Breast epithelium (tissue), 4 donors: ENCODE results near the gene HIVEP3. TPM values are rescaled to one million over a fixed set of nuclear protein-coding genes. Genes with fewer than 3 reads are reported as not detected.

ENCODE experiments used
- DNase-seq, 2 donors: peaks; one replicate each; pipeline ENCODE4 v3.0.0-alpha.2; 2019; ENCODE audit warnings: low spot score in 2 of 2
- H3K27ac ChIP-seq, 2 donors: fragments of 200-600 bp; sonication (generic) in 1 of 2; one replicate each; pipeline ENCODE4 v1.5.1; 2016 to 2019; ENCODE audit warnings: mild to moderate bottlenecking in 1 of 2
- H3K27me3 ChIP-seq, 2 donors: fragments of 200-600 bp; sonication (generic) in 1 of 2; one replicate each; pipeline versions ENCODE4 v1.5.1 to v1.6.0; 2017 to 2019; ENCODE audit warnings: control low read depth in 1 of 2, mild to moderate bottlenecking in 1 of 2
- H3K36me3 ChIP-seq: fragments of 200-600 bp; one replicate; pipeline ENCODE4 v1.5.1; 2019
- H3K4me1 ChIP-seq, 2 donors: fragments of 200-600 bp; sonication (generic); one replicate each; pipeline ENCODE4 v1.5.1; 2016 to 2019; ENCODE audit warnings: control low read depth in 1 of 2
- H3K4me3 ChIP-seq, 3 donors: fragments of 200-600 bp; sonication (generic); 1 replicate in 2 of 3; 2 replicates in 1 of 3; pipeline ENCODE4 v1.5.1; 2016 to 2019; ENCODE audit warnings: mild to moderate bottlenecking in 3 of 3, moderate library complexity in 2 of 3
- H3K9me3 ChIP-seq, 2 donors: fragments of 200-600 bp; sonication (generic) in 1 of 2; one replicate each; pipeline ENCODE4 v1.5.1; 2016 to 2019; ENCODE audit warnings: control low read depth in 1 of 2
- POLR2A ChIP-seq: fragments of 450-650 bp; IDR thresholded peaks from one replicate; pipeline ENCODE4 v1.6.1; 2016; ENCODE audit warnings: antibody characterized with exemption, mild to moderate bottlenecking, moderate library complexity
- POLR2AphosphoS5 ChIP-seq, 3 donors: sonication (generic); formaldehyde crosslinking; IDR thresholded peaks; one replicate each; pipeline ENCODE4 v1.6.1; 2017; ENCODE audit warnings: antibody characterized with exemption in 3 of 3
- intact Hi-C: fragments of 100-400 bp; cut with DNase I; formaldehyde crosslinking; loops from one replicate; pipeline ENCODE4 v1.15.1; 2023; ENCODE audit warnings: low total_unique reads
- total RNA-seq, 3 donors: library from RNA; depleted of rRNA; stranded (reverse); fragments of >200 nt; gene quantifications; one replicate each; pipeline ENCODE4 v1.1.0, GENCODE V29; 2016
- TF ChIP-seq, protein P1 (sequence below), 3 donors: fragments of 450-650 bp; IDR thresholded peaks; one replicate each; pipeline ENCODE4 v1.5.1; 2016 to 2017; ENCODE audit warnings: antibody characterized with exemption in 3 of 3, mild to moderate bottlenecking in 3 of 3, moderate library complexity in 3 of 3

Gene HIVEP3
- total RNA-seq, 3 donors from 2014 or later = 3.5 to 13.5 (median 9.2) TPM

DNA sequence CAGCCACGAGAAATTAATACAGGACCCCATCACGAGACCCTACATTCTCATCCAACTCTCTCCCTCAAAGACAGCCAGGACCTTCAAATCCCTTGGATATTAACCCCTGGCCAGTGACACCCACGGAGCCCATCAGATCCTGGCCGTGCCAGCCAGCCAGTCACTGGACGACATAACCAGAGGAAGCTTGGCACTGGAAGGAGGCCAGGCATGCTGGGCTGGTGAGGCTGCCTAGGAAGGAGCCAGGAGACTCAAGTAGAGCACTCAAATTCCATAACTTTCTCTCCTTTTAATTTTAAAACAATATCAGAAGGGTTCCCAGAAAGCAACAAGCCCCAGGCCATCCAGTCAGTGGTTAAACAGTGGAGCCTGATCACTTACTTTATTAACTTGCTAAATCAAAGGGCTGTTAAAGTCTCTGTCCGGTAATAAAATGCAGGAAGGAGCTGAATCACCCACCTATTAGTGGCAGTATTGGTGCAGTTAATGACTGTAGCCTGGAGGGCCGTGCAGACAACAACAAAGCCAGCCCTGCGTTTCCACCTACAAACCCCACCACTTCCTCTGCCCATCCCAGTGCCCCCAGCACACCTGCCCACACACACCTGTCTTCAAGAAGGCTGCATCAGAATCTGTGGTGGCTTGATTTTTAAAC, 78.0 kb downstream of the HIVEP3 start:
- H3K27ac ChIP-seq = peak overlapping the region; percentile 33 to 49
- no peak overlapping the region for H3K4me3 ChIP-seq
- no peaks in the 10 kb centered on the region for H3K36me3 ChIP-seq
- no peak for TF ChIP-seq POLR2A
- TF ChIP-seq, protein P1, sequence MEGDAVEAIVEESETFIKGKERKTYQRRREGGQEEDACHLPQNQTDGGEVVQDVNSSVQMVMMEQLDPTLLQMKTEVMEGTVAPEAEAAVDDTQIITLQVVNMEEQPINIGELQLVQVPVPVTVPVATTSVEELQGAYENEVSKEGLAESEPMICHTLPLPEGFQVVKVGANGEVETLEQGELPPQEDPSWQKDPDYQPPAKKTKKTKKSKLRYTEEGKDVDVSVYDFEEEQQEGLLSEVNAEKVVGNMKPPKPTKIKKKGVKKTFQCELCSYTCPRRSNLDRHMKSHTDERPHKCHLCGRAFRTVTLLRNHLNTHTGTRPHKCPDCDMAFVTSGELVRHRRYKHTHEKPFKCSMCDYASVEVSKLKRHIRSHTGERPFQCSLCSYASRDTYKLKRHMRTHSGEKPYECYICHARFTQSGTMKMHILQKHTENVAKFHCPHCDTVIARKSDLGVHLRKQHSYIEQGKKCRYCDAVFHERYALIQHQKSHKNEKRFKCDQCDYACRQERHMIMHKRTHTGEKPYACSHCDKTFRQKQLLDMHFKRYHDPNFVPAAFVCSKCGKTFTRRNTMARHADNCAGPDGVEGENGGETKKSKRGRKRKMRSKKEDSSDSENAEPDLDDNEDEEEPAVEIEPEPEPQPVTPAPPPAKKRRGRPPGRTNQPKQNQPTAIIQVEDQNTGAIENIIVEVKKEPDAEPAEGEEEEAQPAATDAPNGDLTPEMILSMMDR (IDR thresholded peaks at IDR 0.05) = no peak
- H3K27me3 ChIP-seq = no peaks in the 10 kb centered on the region
- DNase-seq = peak in 1 of 2 donors; percentile 46
- H3K4me1 ChIP-seq = no peaks in the 10 kb centered on the region
- H3K9me3 ChIP-seq = no peaks in the 10 kb centered on the region
- intact Hi-C loops = no loop called here

- Histone ChIP-seq H3K27me3 (no peaks in the 10 kb centered on the region), H3K9me3 (no peaks in the 10 kb centered on the region), H3K36me3 (no peaks in the 10 kb centered on the region), H3K27ac (no peak overlapping the region), H3K4me1 (no peaks in the 10 kb centered on the region), H3K4me3 (no peak overlapping the region)
- no peak for DNase-seq
- intact Hi-C loops = no loop called here
- TF ChIP-seq, protein P1 (IDR thresholded peaks at IDR 0.05) = no peak
- TF ChIP-seq POLR2A (no peak), POLR2AphosphoS5 (IDR thresholded peaks at IDR 0.05) (no peak)
Observed at GRCh38 chr1:41838266-41838665, 80.5 kb downstream of the HIVEP3 start.

DNA sequence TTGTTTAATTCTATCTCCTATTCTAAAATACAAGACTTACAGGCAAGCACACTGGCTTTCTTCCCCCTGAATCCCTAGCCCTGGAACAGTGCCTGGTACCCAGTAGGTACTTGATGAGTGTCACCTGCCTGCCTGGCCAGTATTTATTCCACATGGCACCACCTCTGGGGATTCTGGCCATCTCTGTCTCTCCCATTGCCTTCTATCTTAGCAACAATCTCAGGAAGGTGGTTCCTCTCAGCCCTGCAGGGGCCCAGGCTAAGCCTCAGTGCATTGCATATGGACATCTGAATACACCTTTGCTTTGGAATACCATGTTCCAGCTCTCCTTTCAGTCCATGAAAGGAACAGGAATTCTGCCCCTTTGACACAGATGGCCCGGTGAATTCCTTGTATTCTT, 81.0 kb downstream of the HIVEP3 start:
- intact Hi-C loops = no loop called here
- no peaks in the 10 kb centered on the region for H3K9me3 ChIP-seq
- DNase-seq = no peak
- no peaks in the 10 kb centered on the region for H3K4me1 ChIP-seq
- TF ChIP-seq POLR2A = no peak
- no peak for TF ChIP-seq POLR2AphosphoS5 (IDR thresholded peaks at IDR 0.05)
- TF ChIP-seq, protein P1 (IDR thresholded peaks at IDR 0.05) = no peak
- no peak overlapping the region for H3K4me3 ChIP-seq
- H3K27me3 ChIP-seq = no peaks in the 10 kb centered on the region
- no peaks in the 10 kb centered on the region for H3K36me3 ChIP-seq
- H3K27ac ChIP-seq = no peak overlapping the region

GRCh38 chr1:41835485-41835884, 83.2 kb downstream of the HIVEP3 start:
- no peaks in the 10 kb centered on the region for H3K9me3 ChIP-seq
- no peaks in the 10 kb centered on the region for H3K27me3 ChIP-seq
- no peak for TF ChIP-seq POLR2A
- no peak for TF ChIP-seq POLR2AphosphoS5 (IDR thresholded peaks at IDR 0.05)
- TF ChIP-seq, protein P1 (IDR thresholded peaks at IDR 0.05) = no peak
- H3K4me1 ChIP-seq = no peaks in the 10 kb centered on the region
- H3K27ac ChIP-seq = no peak overlapping the region
- no peak overlapping the region for H3K4me3 ChIP-seq
- no peaks in the 10 kb centered on the region for H3K36me3 ChIP-seq
- intact Hi-C loops = no loop called here
- DNase-seq = no peak

- Histone ChIP-seq H3K27ac (no peak overlapping the region), H3K36me3 (no peaks in the 10 kb centered on the region), H3K9me3 (no peaks in the 10 kb centered on the region), H3K4me1 (no peaks in the 10 kb centered on the region), H3K27me3 (no peaks in the 10 kb centered on the region), H3K4me3 (no peak overlapping the region)
- no peak for DNase-seq
- TF ChIP-seq POLR2AphosphoS5 (IDR thresholded peaks at IDR 0.05) (no peak), POLR2A (no peak)
- TF ChIP-seq, protein P1 (IDR thresholded peaks at IDR 0.05) = no peak
- intact Hi-C loops = no loop called here
Observed at GRCh38 chr1:41833519-41834000, 85.2 kb downstream of the HIVEP3 start.
